ENCODE results near the gene TSNAXIP1. TPM values are rescaled to one million over a fixed set of nuclear protein-coding genes. Genes with fewer than 3 reads are reported as not detected.

TSNAXIP1 gene
- polyA plus RNA-seq, 1 donor (not counting 4 experiments of a cell fraction or from before 2014, with no cell fraction given): 0.54 TPM

DNA sequence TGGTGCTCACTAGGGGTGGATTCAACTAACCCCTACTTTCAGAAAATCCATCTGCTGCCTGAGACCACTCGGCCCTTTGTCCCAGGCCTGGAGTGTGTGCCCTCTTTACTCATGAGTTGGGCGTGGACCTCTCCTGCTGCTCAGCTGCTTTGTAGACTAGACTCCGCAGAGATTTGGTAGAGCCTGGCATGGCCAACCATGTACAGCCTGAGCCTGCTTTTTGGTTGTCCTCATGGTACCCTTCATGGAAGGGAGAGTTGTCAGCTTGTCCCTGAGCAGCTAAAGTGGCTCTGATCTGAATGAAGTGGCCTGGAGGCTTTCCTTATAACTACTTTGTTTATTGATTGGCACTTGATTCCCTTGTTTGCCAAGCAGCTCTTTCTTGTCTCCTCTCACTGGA lies 67.7 kb downstream of the TSNAXIP1 start:
- H3K36me3 ChIP-seq (ENCODE audit: control insufficient read depth in 2 of 2, extremely low read depth in 1 of 2, insufficient read depth in 2 of 2, low read length in 2 of 2): peaks cover 40 to 56% of the 10 kb centered on the region in 2 experiments

DNA sequence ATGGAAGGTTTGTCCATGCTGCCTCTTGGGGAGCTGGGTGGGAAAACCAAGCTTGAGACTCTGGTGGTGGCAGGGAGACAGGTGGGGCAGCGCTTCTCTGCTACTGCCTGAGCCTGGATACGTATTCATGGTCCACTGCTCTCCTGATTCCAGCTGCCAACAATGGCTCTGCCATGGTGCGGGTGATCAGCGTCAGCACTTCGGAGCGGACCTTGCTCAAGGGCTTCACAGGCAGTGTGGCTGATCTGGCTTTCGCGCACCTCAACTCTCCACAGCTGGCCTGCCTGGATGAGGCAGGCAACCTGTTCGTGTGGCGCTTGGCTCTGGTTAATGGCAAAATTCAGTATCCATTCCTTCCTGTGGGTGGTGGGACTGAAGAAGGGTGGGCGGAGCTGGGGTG lies 70.4 kb downstream of the TSNAXIP1 start:
- Histone ChIP-seq H3K4me3 (ENCODE audit: control insufficient read depth in 2 of 3, extremely low read depth in 1 of 3, insufficient read depth in 2 of 3, low read depth in 1 of 3, low read length in 3 of 3) (no peak overlapping the region), H3K4me2 (ENCODE audit: control insufficient read depth, extremely low read depth, insufficient read depth, low read depth, low read length) (no peak overlapping the region), H3K9me3 (ENCODE audit: control insufficient read depth, low read depth, low read length) (no peaks in the 10 kb centered on the region), H3K27ac (ENCODE audit: control insufficient read depth, insufficient read depth, low read length) (no peak overlapping the region), H4K20me1 (ENCODE audit: control insufficient read depth, extremely low read depth, insufficient read depth, low read length) (peaks cover 2% of the 10 kb centered on the region), H3K9me1 (ENCODE audit: control insufficient read depth, extremely low read depth, insufficient read depth, low read length) (no peaks in the 10 kb centered on the region), H3K36me3 (ENCODE audit: control insufficient read depth in 2 of 2, extremely low read depth in 1 of 2, insufficient read depth in 2 of 2, low read length in 2 of 2) (peaks cover 49 to 55% of the 10 kb centered on the region in 2 experiments), H3K27me3 (ENCODE audit: control insufficient read depth, extremely low read depth, insufficient read depth, low read length) (no peaks in the 10 kb centered on the region), H3K9ac (ENCODE audit: control insufficient read depth, extremely low read depth, insufficient read depth, low read length) (no peak overlapping the region), H3K79me2 (ENCODE audit: control insufficient read depth, insufficient read depth, low read length) (peaks cover 28% of the 10 kb centered on the region), H3K4me1 (ENCODE audit: control insufficient read depth, extremely low read depth, insufficient read depth, low read length) (peaks cover 16% of the 10 kb centered on the region), H2AFZ (ENCODE audit: control insufficient read depth, low read length) (no peak overlapping the region)
- DNase-seq (ENCODE audit: low read depth, low spot score) (no peak), FAIRE-seq (no peak)
- dilution Hi-C loops (cut with MboI; ENCODE audit: extremely low pct_ligation_motif_present, low sequenced_read_pairs): no loop called here
- TF ChIP-seq, protein P1, sequence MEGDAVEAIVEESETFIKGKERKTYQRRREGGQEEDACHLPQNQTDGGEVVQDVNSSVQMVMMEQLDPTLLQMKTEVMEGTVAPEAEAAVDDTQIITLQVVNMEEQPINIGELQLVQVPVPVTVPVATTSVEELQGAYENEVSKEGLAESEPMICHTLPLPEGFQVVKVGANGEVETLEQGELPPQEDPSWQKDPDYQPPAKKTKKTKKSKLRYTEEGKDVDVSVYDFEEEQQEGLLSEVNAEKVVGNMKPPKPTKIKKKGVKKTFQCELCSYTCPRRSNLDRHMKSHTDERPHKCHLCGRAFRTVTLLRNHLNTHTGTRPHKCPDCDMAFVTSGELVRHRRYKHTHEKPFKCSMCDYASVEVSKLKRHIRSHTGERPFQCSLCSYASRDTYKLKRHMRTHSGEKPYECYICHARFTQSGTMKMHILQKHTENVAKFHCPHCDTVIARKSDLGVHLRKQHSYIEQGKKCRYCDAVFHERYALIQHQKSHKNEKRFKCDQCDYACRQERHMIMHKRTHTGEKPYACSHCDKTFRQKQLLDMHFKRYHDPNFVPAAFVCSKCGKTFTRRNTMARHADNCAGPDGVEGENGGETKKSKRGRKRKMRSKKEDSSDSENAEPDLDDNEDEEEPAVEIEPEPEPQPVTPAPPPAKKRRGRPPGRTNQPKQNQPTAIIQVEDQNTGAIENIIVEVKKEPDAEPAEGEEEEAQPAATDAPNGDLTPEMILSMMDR (optimal IDR thresholded peaks at IDR 0.05 in 1 of 3, IDR thresholded peaks at IDR 0.05 in 1 of 3, conservative IDR thresholded peaks at IDR 0.05 in 1 of 3; ENCODE audit: extremely low read depth in 1 of 3, insufficient read depth in 2 of 3, low read length in 3 of 3): no peak
- no peak for TF ChIP-seq EZH2 (IDR thresholded peaks at IDR 0.05; ENCODE audit: low read length)

More for the DNA sequence above, 67.7 kb downstream of the TSNAXIP1 start:
- peak overlapping the region in 2 of 3 experiments; percentile 71 to 97 for H3K4me3 ChIP-seq (ENCODE audit: control insufficient read depth in 2 of 3, extremely low read depth in 1 of 3, insufficient read depth in 2 of 3, low read depth in 1 of 3, low read length in 3 of 3)
- peaks cover 29% of the 10 kb centered on the region for H3K4me1 ChIP-seq (ENCODE audit: control insufficient read depth, extremely low read depth, insufficient read depth, low read length)
- FAIRE-seq: no peak
- no peaks in the 10 kb centered on the region for H3K27me3 ChIP-seq (ENCODE audit: control insufficient read depth, extremely low read depth, insufficient read depth, low read length)
- H3K9ac ChIP-seq (ENCODE audit: control insufficient read depth, extremely low read depth, insufficient read depth, low read length): peak overlapping the region; percentile 93
- H3K4me2 ChIP-seq (ENCODE audit: control insufficient read depth, extremely low read depth, insufficient read depth, low read depth, low read length): peak overlapping the region; percentile 84
- H3K9me1 ChIP-seq (ENCODE audit: control insufficient read depth, extremely low read depth, insufficient read depth, low read length): no peaks in the 10 kb centered on the region
- no peaks in the 10 kb centered on the region for H3K9me3 ChIP-seq (ENCODE audit: control insufficient read depth, low read depth, low read length)
- H3K27ac ChIP-seq (ENCODE audit: control insufficient read depth, insufficient read depth, low read length): no peak overlapping the region
- H2AFZ ChIP-seq (ENCODE audit: control insufficient read depth, low read length): no peak overlapping the region
- peaks cover 4% of the 10 kb centered on the region for H4K20me1 ChIP-seq (ENCODE audit: control insufficient read depth, extremely low read depth, insufficient read depth, low read length)
- peaks cover 28% of the 10 kb centered on the region for H3K79me2 ChIP-seq (ENCODE audit: control insufficient read depth, insufficient read depth, low read length)
- no peak for TF ChIP-seq EZH2 (IDR thresholded peaks at IDR 0.05; ENCODE audit: low read length)
- TF ChIP-seq, protein P1 (optimal IDR thresholded peaks at IDR 0.05 in 1 of 3, IDR thresholded peaks at IDR 0.05 in 1 of 3, conservative IDR thresholded peaks at IDR 0.05 in 1 of 3; ENCODE audit: extremely low read depth in 1 of 3, insufficient read depth in 2 of 3, low read length in 3 of 3): no peak
- dilution Hi-C loops (cut with MboI; ENCODE audit: extremely low pct_ligation_motif_present, low sequenced_read_pairs): no loop called here
- DNase-seq (ENCODE audit: low read depth, low spot score): no peak

Small RNAs within 50 kb of the gene (small RNA-seq; reads per million reads assigned to genes)
- gene AC040162.2 (ENCODE audit: insufficient read length in 3 of 3, low read depth in 3 of 3, low replicate concordance in 1 of 3): 0 reads per million in 3 experiments

Other genes with a start within 250 kb of the TSNAXIP1 start
- 15.2 to 31.7 TPM (median 21.4 TPM) in 3 replicates for gene CTCF, start 244.4 kb upstream of the TSNAXIP1 start, polyA plus RNA-seq
- gene CARMIL2, start 161.7 kb upstream of the TSNAXIP1 start, polyA plus RNA-seq: 0.06 to 0.12 TPM in 2 of 3 replicates, not detected in the other
- gene ACD, start 146.6 kb upstream of the TSNAXIP1 start, polyA plus RNA-seq: 12.9 to 16.7 TPM (median 13.2 TPM) in 3 replicates
- gene PARD6A, start 145.9 kb upstream of the TSNAXIP1 start, polyA plus RNA-seq: 0.05 to 0.23 TPM (median 0.20 TPM) in 3 replicates
- 4.3 to 4.6 TPM (median 4.4 TPM) in 3 replicates for gene ENKD1, start 140.1 kb upstream of the TSNAXIP1 start, polyA plus RNA-seq
- gene C16orf86, start 140.1 kb upstream of the TSNAXIP1 start, polyA plus RNA-seq: 0.10 to 0.24 TPM (median 0.17 TPM) in 3 replicates
- gene GFOD2, start 87.6 kb upstream of the TSNAXIP1 start, polyA plus RNA-seq: 13.2 to 19.3 TPM (median 13.8 TPM) in 3 replicates
- 9.3 to 9.9 TPM (median 9.5 TPM) in 3 replicates for gene RANBP10, start 329 bp upstream of the TSNAXIP1 start, polyA plus RNA-seq
- 9.2 to 13.1 TPM (median 11.8 TPM) in 3 replicates for gene THAP11, start 35.4 kb downstream of the TSNAXIP1 start, polyA plus RNA-seq
- 173 to 569 TPM (median 189 TPM) in 3 replicates for gene NUTF2, start 40.0 kb downstream of the TSNAXIP1 start, polyA plus RNA-seq
- 30.1 to 57.1 TPM (median 41.3 TPM) in 3 replicates for gene CENPT, start 40.8 kb downstream of the TSNAXIP1 start, polyA plus RNA-seq
- 16.7 to 28.0 TPM (median 25.4 TPM) in 3 replicates for gene EDC4, start 66.2 kb downstream of the TSNAXIP1 start, polyA plus RNA-seq
- not detected in 3 replicates for gene NRN1L, start 78.0 kb downstream of the TSNAXIP1 start, polyA plus RNA-seq
- gene PSKH1, start 86.4 kb downstream of the TSNAXIP1 start, polyA plus RNA-seq: 10.7 to 19.5 TPM (median 13.7 TPM) in 3 replicates
- 0.10 to 0.46 TPM (median 0.33 TPM) in 3 replicates for gene CTRL, start 125.0 kb downstream of the TSNAXIP1 start, polyA plus RNA-seq
- gene PSMB10, start 130.0 kb downstream of the TSNAXIP1 start, polyA plus RNA-seq: 9.3 to 19.7 TPM (median 11.1 TPM) in 3 replicates
- 6.5 to 11.6 TPM (median 10.5 TPM) in 3 replicates for gene LCAT, start 137.2 kb downstream of the TSNAXIP1 start, polyA plus RNA-seq
- gene SLC12A4, start 161.7 kb downstream of the TSNAXIP1 start, polyA plus RNA-seq: 59.3 to 72.2 TPM (median 65.4 TPM) in 3 replicates
- 0.04 TPM in 1 of 3 replicates, not detected in the others for gene DPEP3, start 173.6 kb downstream of the TSNAXIP1 start, polyA plus RNA-seq
- gene DPEP2, start 192.6 kb downstream of the TSNAXIP1 start, polyA plus RNA-seq: 0.04 to 0.12 TPM in 2 of 3 replicates, not detected in the other
- gene DPEP2NB, start 209.0 kb downstream of the TSNAXIP1 start, polyA plus RNA-seq: 0.05 TPM in 1 of 3 replicates, not detected in the others
- 12.8 to 15.7 TPM (median 14.2 TPM) in 3 replicates for gene DDX28, start 216.3 kb downstream of the TSNAXIP1 start, polyA plus RNA-seq
- 17.8 to 30.7 TPM (median 22.9 TPM) in 3 replicates for gene DUS2, start 216.4 kb downstream of the TSNAXIP1 start, polyA plus RNA-seq